Breast epithelium (tissue), 4 donors: Measurements from ENCODE around the gene CRIP3. TPM values are rescaled to one million over a fixed set of nuclear protein-coding genes. Genes with fewer than 3 reads are reported as not detected.

Experiments
- DNase-seq, 2 donors: peaks; one replicate each; pipeline ENCODE4 v3.0.0-alpha.2; 2019; ENCODE audit warnings: low spot score in 2 of 2
- H3K27ac ChIP-seq, 2 donors: fragments of 200-600 bp; sonication (generic) in 1 of 2; one replicate each; pipeline ENCODE4 v1.5.1; 2016 to 2019; ENCODE audit warnings: mild to moderate bottlenecking in 1 of 2
- H3K27me3 ChIP-seq, 2 donors: fragments of 200-600 bp; sonication (generic) in 1 of 2; one replicate each; pipeline versions ENCODE4 v1.5.1 to v1.6.0; 2017 to 2019; ENCODE audit warnings: control low read depth in 1 of 2, mild to moderate bottlenecking in 1 of 2
- H3K36me3 ChIP-seq: fragments of 200-600 bp; one replicate; pipeline ENCODE4 v1.5.1; 2019
- H3K4me1 ChIP-seq, 2 donors: fragments of 200-600 bp; sonication (generic); one replicate each; pipeline ENCODE4 v1.5.1; 2016 to 2019; ENCODE audit warnings: control low read depth in 1 of 2
- H3K4me3 ChIP-seq, 3 donors: fragments of 200-600 bp; sonication (generic); 1 replicate in 2 of 3; 2 replicates in 1 of 3; pipeline ENCODE4 v1.5.1; 2016 to 2019; ENCODE audit warnings: mild to moderate bottlenecking in 3 of 3, moderate library complexity in 2 of 3
- H3K9me3 ChIP-seq, 2 donors: fragments of 200-600 bp; sonication (generic) in 1 of 2; one replicate each; pipeline ENCODE4 v1.5.1; 2016 to 2019; ENCODE audit warnings: control low read depth in 1 of 2
- POLR2A ChIP-seq: fragments of 450-650 bp; IDR thresholded peaks from one replicate; pipeline ENCODE4 v1.6.1; 2016; ENCODE audit warnings: antibody characterized with exemption, mild to moderate bottlenecking, moderate library complexity
- POLR2AphosphoS5 ChIP-seq, 3 donors: sonication (generic); formaldehyde crosslinking; IDR thresholded peaks; one replicate each; pipeline ENCODE4 v1.6.1; 2017; ENCODE audit warnings: antibody characterized with exemption in 3 of 3
- intact Hi-C: fragments of 100-400 bp; cut with DNase I; formaldehyde crosslinking; loops from one replicate; pipeline ENCODE4 v1.15.1; 2023; ENCODE audit warnings: low total_unique reads
- total RNA-seq, 3 donors: library from RNA; depleted of rRNA; stranded (reverse); fragments of >200 nt; gene quantifications; one replicate each; pipeline ENCODE4 v1.1.0, GENCODE V29; 2016
- TF ChIP-seq, protein P1 (sequence below), 3 donors: fragments of 450-650 bp; IDR thresholded peaks; one replicate each; pipeline ENCODE4 v1.5.1; 2016 to 2017; ENCODE audit warnings: antibody characterized with exemption in 3 of 3, mild to moderate bottlenecking in 3 of 3, moderate library complexity in 3 of 3

CRIP3 gene
- total RNA-seq, 3 donors from 2014 or later: 1.6 to 2.1 (median 1.9) TPM

DNA sequence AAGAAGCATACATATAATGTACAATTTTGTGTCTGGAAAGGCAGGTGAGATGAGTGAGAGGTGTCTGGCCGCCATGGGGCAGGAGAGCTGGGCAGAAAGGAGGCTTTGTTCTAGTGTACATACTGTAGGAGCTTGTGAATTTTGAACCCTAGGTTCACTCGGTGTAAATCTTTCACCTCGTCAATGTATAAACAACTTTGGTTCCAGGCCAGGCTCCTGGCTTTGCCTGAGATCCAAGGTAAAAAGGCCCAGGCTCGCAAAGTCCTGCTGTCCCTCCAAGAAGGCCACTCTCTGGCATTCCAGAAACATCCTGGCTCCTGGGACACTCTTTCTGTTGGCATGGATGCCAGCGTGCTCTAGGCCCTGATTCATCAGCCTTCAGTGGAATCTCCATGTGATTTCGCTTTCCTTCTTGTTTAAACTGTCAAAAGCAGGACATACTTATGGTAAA is 17.7 kb downstream of the CRIP3 start:
- DNase-seq: no peak
- intact Hi-C loops: no loop called here

DNA sequence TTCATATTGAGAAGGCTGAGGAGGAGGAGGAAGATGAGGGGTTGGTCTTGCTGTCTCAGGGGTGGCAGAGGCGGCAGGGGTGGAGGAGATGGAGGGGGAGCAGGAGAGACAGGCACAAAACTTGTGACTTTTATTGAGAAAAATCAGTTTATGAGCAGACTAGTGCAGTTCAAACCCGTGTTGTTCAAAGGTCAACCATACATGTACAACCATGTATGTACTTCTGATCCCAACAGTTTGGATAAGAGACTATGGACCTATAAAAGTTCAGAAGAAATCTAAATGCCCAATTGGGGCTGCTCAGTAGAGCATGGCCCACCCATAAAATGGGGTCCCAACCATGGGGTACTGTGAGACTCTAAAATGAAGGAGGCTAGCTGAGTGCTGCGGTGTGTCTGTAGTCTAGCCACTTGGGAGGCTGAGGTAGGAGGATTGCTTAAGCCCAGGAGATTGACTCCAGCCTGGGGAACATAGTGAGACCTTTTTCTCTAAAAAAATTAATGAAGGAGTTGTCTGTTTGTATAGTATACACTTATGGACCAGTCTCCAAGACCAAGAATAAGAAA is 18.2 kb downstream of the CRIP3 start:
- Histone ChIP-seq H3K36me3 (no peaks in the 10 kb centered on the region), H3K4me3 (no peak overlapping the region), H3K9me3 (no peaks in the 10 kb centered on the region), H3K27me3 (peaks cover 0 to 7% of the 10 kb centered on the region in 2 donors), H3K27ac (no peak overlapping the region), H3K4me1 (no peaks in the 10 kb centered on the region)
- TF ChIP-seq POLR2A (no peak), POLR2AphosphoS5 (IDR thresholded peaks at IDR 0.05) (no peak)
- TF ChIP-seq, protein P1, sequence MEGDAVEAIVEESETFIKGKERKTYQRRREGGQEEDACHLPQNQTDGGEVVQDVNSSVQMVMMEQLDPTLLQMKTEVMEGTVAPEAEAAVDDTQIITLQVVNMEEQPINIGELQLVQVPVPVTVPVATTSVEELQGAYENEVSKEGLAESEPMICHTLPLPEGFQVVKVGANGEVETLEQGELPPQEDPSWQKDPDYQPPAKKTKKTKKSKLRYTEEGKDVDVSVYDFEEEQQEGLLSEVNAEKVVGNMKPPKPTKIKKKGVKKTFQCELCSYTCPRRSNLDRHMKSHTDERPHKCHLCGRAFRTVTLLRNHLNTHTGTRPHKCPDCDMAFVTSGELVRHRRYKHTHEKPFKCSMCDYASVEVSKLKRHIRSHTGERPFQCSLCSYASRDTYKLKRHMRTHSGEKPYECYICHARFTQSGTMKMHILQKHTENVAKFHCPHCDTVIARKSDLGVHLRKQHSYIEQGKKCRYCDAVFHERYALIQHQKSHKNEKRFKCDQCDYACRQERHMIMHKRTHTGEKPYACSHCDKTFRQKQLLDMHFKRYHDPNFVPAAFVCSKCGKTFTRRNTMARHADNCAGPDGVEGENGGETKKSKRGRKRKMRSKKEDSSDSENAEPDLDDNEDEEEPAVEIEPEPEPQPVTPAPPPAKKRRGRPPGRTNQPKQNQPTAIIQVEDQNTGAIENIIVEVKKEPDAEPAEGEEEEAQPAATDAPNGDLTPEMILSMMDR (IDR thresholded peaks at IDR 0.05): no peak
- no peak for DNase-seq
- intact Hi-C loops: no loop called here

More for the DNA sequence above, 17.7 kb downstream of the CRIP3 start:
- H3K36me3 ChIP-seq: no peaks in the 10 kb centered on the region
- no peaks in the 10 kb centered on the region for H3K4me1 ChIP-seq
- peaks cover 0 to 2% of the 10 kb centered on the region in 2 donors for H3K27me3 ChIP-seq
- no peak overlapping the region for H3K27ac ChIP-seq
- H3K9me3 ChIP-seq: no peaks in the 10 kb centered on the region
- TF ChIP-seq POLR2AphosphoS5 (IDR thresholded peaks at IDR 0.05) (no peak), POLR2A (no peak)
- TF ChIP-seq, protein P1 (IDR thresholded peaks at IDR 0.05): no peak
- H3K4me3 ChIP-seq: no peak overlapping the region

DNA sequence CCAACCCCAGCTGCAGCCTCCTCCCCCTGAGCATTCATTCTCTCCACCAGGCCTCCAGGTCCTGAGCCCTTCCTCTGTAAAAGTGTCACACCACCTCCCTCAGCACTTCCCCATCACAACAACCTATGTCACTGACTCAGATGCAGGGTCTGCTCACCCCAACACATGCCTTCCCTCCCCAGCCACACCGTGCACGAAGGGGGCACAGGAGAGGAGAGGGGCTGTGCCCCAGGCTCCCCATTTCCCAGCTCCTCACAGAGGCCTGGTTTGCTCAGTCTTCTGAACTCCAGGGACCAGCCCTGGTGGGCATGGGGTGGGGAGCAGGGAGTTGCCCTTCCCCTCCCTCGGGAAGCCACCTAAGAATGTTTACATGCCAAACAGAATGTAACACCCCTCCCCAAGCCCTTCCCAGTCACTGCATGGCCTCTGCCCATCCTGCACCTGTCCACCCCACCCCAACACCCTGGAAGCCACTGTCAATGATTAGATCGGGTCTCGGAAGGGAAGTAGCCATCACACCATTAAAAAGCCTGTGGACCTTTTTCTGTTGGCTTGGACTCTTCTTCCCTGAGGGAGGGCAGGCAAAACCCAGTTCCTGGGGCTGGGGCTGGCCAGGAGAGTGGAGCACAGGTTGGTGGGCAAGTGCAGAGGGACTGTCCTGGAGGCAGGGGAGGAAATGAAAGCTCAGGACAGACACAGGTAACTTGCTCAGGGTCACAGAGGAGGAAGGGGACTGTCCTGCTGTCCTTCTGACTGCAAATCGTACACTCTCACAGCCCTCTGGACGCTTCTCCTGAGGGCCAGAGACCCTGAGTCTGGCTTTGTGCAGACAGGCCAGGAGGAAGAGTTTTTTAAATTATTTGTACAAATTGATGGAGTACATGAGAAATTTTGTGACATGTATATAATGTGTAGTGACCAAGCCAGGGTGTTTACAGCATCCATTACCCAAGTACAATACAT is 20.6 kb downstream of the CRIP3 start:
- no peak for TF ChIP-seq POLR2AphosphoS5 (IDR thresholded peaks at IDR 0.05)
- TF ChIP-seq, protein P1 (IDR thresholded peaks at IDR 0.05): no peak
- TF ChIP-seq POLR2A: no peak
- H3K9me3 ChIP-seq: no peaks in the 10 kb centered on the region
- DNase-seq: no peak
- no peak overlapping the region for H3K27ac ChIP-seq
- H3K4me3 ChIP-seq: no peak overlapping the region
- no peaks in the 10 kb centered on the region for H3K36me3 ChIP-seq
- intact Hi-C loops: no loop called here
- peaks cover 0 to 31% of the 10 kb centered on the region in 2 donors for H3K27me3 ChIP-seq
- H3K4me1 ChIP-seq: no peaks in the 10 kb centered on the region

DNA sequence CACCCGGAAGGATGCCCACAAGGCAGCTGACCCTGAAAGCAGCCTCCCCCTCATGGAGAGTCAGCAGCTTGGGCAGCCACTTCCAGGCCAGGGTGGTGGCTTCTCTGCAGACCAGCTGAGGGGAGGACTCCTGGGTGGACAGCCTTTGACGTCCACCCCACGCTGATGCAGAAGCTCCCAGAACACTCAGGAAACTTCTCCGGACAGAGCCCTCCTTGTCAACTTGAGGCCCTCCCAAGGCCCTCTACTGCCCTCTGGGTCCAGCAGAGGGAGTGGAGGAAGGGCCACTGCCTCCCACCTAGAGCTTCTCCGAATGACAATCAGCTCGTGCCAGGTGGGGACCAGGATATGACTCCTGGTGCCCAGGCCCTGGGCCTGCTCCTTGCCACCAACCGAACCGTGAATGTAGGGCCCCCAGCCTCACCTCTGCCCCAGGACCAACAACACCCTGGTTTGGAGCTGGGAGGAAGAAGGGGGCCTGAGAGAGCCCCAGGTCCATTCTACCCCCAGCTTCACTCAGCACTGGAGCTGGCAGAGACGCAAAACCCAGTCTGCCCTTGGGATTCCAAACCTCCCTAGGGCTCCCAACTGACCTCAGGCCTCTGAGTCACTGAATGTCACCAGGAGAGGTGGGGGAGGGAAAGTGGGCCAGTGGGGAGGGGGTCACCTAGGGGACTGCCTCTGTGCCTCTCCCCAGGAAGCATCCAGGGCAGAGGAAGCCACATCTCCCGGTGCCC is 21.5 kb downstream of the CRIP3 start:
- no peak for DNase-seq
- H3K27me3 ChIP-seq: peaks cover 0 to 37% of the 10 kb centered on the region in 2 donors
- intact Hi-C loops: no loop called here

More for the DNA sequence above, 21.5 kb downstream of the CRIP3 start:
- TF ChIP-seq, protein P1 (IDR thresholded peaks at IDR 0.05): no peak
- TF ChIP-seq POLR2AphosphoS5 (IDR thresholded peaks at IDR 0.05) (no peak), POLR2A (no peak)
- no peak overlapping the region for H3K4me3 ChIP-seq
- no peaks in the 10 kb centered on the region for H3K36me3 ChIP-seq
- no peaks in the 10 kb centered on the region for H3K4me1 ChIP-seq
- no peak overlapping the region for H3K27ac ChIP-seq
- H3K9me3 ChIP-seq: no peaks in the 10 kb centered on the region
